GM12878 (cell line): ENCODE data around the gene MGAT5. TPM values are rescaled to one million over a fixed set of nuclear protein-coding genes. Genes with fewer than 3 reads are reported as not detected.

Experiments
- ATAC-seq: fragments of 200-7000 bp; cut with Tn5 transposase; 3 replicates; pipeline ENCODE4 v1.9.1; 2020; ENCODE audit warnings: mild to moderate bottlenecking, moderate library complexity
- BruUV-seq: library from RNA; stranded (reverse); fragments of 400-500 nt; replicated peaks from 2 replicates; lab custom pipeline; 2021; lab: Mats Ljungman, UMichigan
- CTCF ChIA-PET: fragments of 300-600 bp; sonication (Branson Sonifier 250); formaldehyde crosslinking; extraction: SDS; loops from one replicate; lab custom pipeline; 2021; ENCODE audit warnings: inconsistent platforms; lab: Yijun Ruan, JAX
- POLR2A ChIA-PET: fragments of 350-600 bp; formaldehyde crosslinking; extraction: SDS; loops from one replicate; lab custom pipeline; 2021; ENCODE audit warnings: inconsistent platforms; lab: Charles Lee
- RAD21 ChIA-PET: fragments of 300-600 bp; sonication (Branson Sonifier 250); formaldehyde crosslinking; loops from one replicate; lab custom pipeline; 2023; ENCODE audit warnings: antibody characterized with exemption; ENCODE audit not compliant: unreplicated experiment; lab: Charles Lee
- SMC1A ChIA-PET: fragments of 300-600 bp; sonication (Branson Sonifier 250); formaldehyde crosslinking; loops from one replicate; lab custom pipeline; 2023; ENCODE audit not compliant: unreplicated experiment, uncharacterized antibody; lab: Charles Lee
- DNase-seq: peaks from one replicate; pipeline ENCODE4 v3.0.0-alpha.2; 2011; ENCODE audit warnings: low read depth, low spot score
- FAIRE-seq: peaks from 3 replicates; lab custom pipeline; 2011; peaks lifted over from hg19 to GRCh38; lab: Jason Lieb, UNC
- H2AFZ ChIP-seq: 2 replicates; pipeline ENCODE4 v1.6.0; 2011; ENCODE audit warnings: low read depth, low read length, control low read depth; ENCODE audit not compliant: control insufficient read depth
- H3K27ac ChIP-seq: 2 replicates; pipeline ENCODE4 v1.5.1; 2011; ENCODE audit warnings: control low read depth; ENCODE audit not compliant: control insufficient read depth, insufficient read depth
- H3K27me3 ChIP-seq, 2 experiments: replicated peaks in 1 of 2; 2 replicates each; pipeline versions ENCODE4 v1.6.0 to v1.6.1; 2011; ENCODE audit warnings: low read length in 1 of 2; ENCODE audit not compliant: control insufficient read depth in 2 of 2, insufficient read depth in 2 of 2
- H3K36me3 ChIP-seq, 2 experiments: 2 replicates each; pipeline ENCODE4 v1.5.1; 2011; ENCODE audit warnings: low read length in 1 of 2; ENCODE audit not compliant: control insufficient read depth in 2 of 2, insufficient read depth in 2 of 2
- H3K4me1 ChIP-seq: 2 replicates; pipeline ENCODE4 v1.6.1; 2011; ENCODE audit warnings: mild to moderate bottlenecking, low read length, moderate library complexity, mixed read lengths; ENCODE audit not compliant: control insufficient read depth, insufficient read depth
- H3K4me2 ChIP-seq: 2 replicates; pipeline ENCODE4 v1.6.0; 2011; ENCODE audit warnings: control low read depth; ENCODE audit not compliant: control insufficient read depth, insufficient read depth
- H3K4me3 ChIP-seq: fragments of 200-600 bp; sonication (generic); 2 replicates; pipeline ENCODE4 v1.5.1; 2016
- H3K79me2 ChIP-seq: 2 replicates; pipeline ENCODE4 v1.6.0; 2011; ENCODE audit warnings: low read length; ENCODE audit not compliant: control insufficient read depth, insufficient read depth
- H3K9ac ChIP-seq: 2 replicates; pipeline ENCODE4 v1.8.0; 2011; ENCODE audit warnings: low read length, control low read depth, mixed read lengths; ENCODE audit not compliant: control insufficient read depth, insufficient read depth
- H3K9me3 ChIP-seq: replicated peaks from 3 replicates; pipeline ENCODE4 v1.5.1; 2011; ENCODE audit warnings: mild to moderate bottlenecking, low read length; ENCODE audit not compliant: control insufficient read depth, insufficient read depth
- H4K20me1 ChIP-seq: 2 replicates; pipeline ENCODE4 v1.6.0; 2011; ENCODE audit not compliant: control insufficient read depth, insufficient read depth
- CHD1 ChIP-seq: IDR thresholded peaks from 2 replicates; pipeline ENCODE4 v1.6.1; 2012; ENCODE audit warnings: low read depth, low read length, improper control_type of control experiment
- EGR1 ChIP-seq, 2 experiments: IDR thresholded peaks; 1 replicate in 1 of 2; 2 replicates in 1 of 2; pipeline ENCODE4 v1.6.1; 2011 to 2012; ENCODE audit warnings: low read depth in 2 of 2, low read length in 2 of 2, borderline replicate concordance in 1 of 2, mild to moderate bottlenecking in 1 of 2, moderate library complexity in 1 of 2
- NFYB ChIP-seq: IDR thresholded peaks from 2 replicates; pipeline ENCODE4 v1.6.1; 2011; ENCODE audit warnings: low read depth, mild to moderate bottlenecking, low read length, improper control_type of control experiment, moderate library complexity; ENCODE audit not compliant: insufficient read depth
- POLR2A ChIP-seq: IDR thresholded peaks from 2 replicates; pipeline ENCODE4 v1.6.1; 2011; ENCODE audit warnings: low read depth, mild to moderate bottlenecking, low read length
- SUZ12 ChIP-seq: fragments of 200-600 bp; sonication (generic); IDR thresholded peaks from one replicate; pipeline ENCODE4 v1.6.1; 2018; ENCODE audit warnings: antibody characterized with exemption, mild to moderate bottlenecking; ENCODE audit not compliant: unreplicated experiment
- YY1 ChIP-seq: IDR thresholded peaks from 2 replicates; pipeline ENCODE4 v1.6.1; 2011; ENCODE audit warnings: low read depth, mild to moderate bottlenecking, low read length
- WGBS: methylation state at CpG from one replicate; pipeline ENCODE4 v1.1.6; 2016; ENCODE audit warnings: low lambda C conversion rate; ENCODE audit not compliant: insufficient replicate concordance, insufficient coverage; ENCODE audit errors: missing lambda C conversion rate; 5-methylcytosine and 5-hydroxymethylcytosine counted together
- in situ Hi-C: fragments of 300-500 bp; cut with MboI; formaldehyde crosslinking; loops from 9 replicates; pipeline ENCODE4 v1.14.3; 2018; ENCODE audit warnings: mixed read lengths
- intact Hi-C: fragments of 100-400 bp; cut with micrococcal nuclease; formaldehyde crosslinking; loops from one replicate; pipeline ENCODE4 v1.14.2; 2022; ENCODE audit not compliant: unreplicated experiment
- polyA plus RNA-seq, 11 experiments: library from polyadenylated mRNA; depleted of rRNA in 4 of 11; unstranded in 6 of 11; stranded (reverse) in 5 of 11; fragments of >200 nt; fragmentation: Nextera tagmentation in 4 of 11; fragmentation: Illumina TruSeq in 1 of 11; extraction: Ambion mirVana in 4 of 11; extraction: Trizol in 1 of 11; gene quantifications; 1 replicate in 1 of 11; 2 replicates in 10 of 11; pipeline versions ENCODE4 v1.2.1 to v1.2.3, GENCODE V29; 2011 to 2016; ENCODE audit warnings: inconsistent platforms in 2 of 11, missing spikeins in 2 of 11, low read depth in 1 of 11
- total RNA-seq, 4 experiments: library from RNA; depleted of rRNA in 3 of 4; stranded (reverse); fragments of >200 nt in 3 of 4; fragmentation: Illumina TruSeq in 1 of 4; extraction: Trizol in 1 of 4; gene quantifications; 2 replicates each; pipeline versions ENCODE4 v1.2.1 to v1.2.3, GENCODE V29; 2013 to 2021
- TF ChIP-seq, protein P1 (sequence below): fragments of 450-650 bp; IDR thresholded peaks from 2 replicates; pipeline ENCODE4 v1.6.1; 2016; ENCODE audit warnings: mild to moderate bottlenecking
- TF ChIP-seq, protein P2 (sequence below): IDR thresholded peaks from 2 replicates; pipeline ENCODE4 v1.6.1; 2011; ENCODE audit warnings: mild to moderate bottlenecking, low read depth, low read length, moderate library complexity; ENCODE audit not compliant: insufficient replicate concordance
- TF ChIP-seq, protein P3 (sequence below): fragments of 450-650 bp; IDR thresholded peaks from 2 replicates; pipeline ENCODE4 v1.6.1; 2018; ENCODE audit warnings: mild to moderate bottlenecking, low read depth, moderate library complexity; ENCODE audit not compliant: partially characterized antibody
- TF ChIP-seq, protein P4 (sequence below): fragments of 450-650 bp; IDR thresholded peaks from 2 replicates; pipeline ENCODE4 v1.6.1; 2017; ENCODE audit warnings: borderline replicate concordance
- TF ChIP-seq, protein P5 (sequence below): fragments of 150-350 bp; IDR thresholded peaks from 2 replicates; pipeline ENCODE4 v1.6.1; 2016; ENCODE audit warnings: low read depth, low read length

Gene MGAT5
- total and polyA plus RNA-seq, 10 of the 15 experiments (the other 5 are each of a cell fraction or from before 2014, with no cell fraction given) = 4.9 to 104 (median 36.2) TPM

DNA sequence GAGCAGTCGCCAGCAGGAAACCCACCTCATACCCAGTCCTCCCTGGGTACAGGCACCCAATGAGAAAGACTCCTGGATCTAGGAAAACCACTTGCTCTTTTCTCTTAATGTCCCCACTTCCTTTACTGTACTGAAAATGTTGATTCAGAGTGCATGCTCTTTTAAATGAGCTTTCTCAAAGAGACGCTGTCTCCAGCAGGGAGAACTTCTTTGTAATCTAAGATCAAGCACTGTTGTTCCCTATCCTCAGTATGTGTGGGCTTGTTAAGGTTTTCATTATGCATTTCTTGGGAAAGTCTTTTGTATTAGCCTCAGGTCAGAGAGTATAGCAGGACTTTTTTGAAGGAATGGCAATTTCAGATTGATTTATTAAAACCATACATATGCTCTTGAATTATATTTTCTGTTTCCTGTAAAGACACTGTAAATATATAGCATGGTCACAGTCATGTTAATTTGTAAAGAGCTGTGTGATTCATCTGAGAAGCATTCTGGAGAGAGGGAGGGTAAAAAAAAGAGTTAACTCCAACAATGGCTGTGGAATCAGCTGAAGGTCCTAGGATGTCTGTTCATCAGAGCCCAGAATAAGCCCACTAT, 178.1 kb downstream of the MGAT5 start:
- RAD21 ChIA-PET = interaction anchor here (1.1 kb wide), 1 partner anchor 313 kb away, joined by 3 read pairs; no protein-coding TSS in a partner anchor
- CTCF ChIA-PET = interaction anchor here (1.0 to 2.1 kb wide), 2 partner anchors 19 to 83 kb away, joined by 4 to 7 read pairs; no protein-coding TSS in a partner anchor
- Histone ChIP-seq H3K9me3 (no peaks in the 10 kb centered on the region), H3K9ac (no peak overlapping the region), H2AFZ (no peak overlapping the region), H3K4me1 (no peaks in the 10 kb centered on the region), H3K4me2 (no peak overlapping the region), H3K27ac (no peak overlapping the region), H3K27me3 (no peaks in the 10 kb centered on the region), H3K36me3 (peaks cover 19 to 59% of the 10 kb centered on the region in 2 experiments)
- ATAC-seq (no peak), DNase-seq (no peak)
- BruUV-seq = no TSS peak
- intact Hi-C loops = no loop called here
- WGBS = 72% methylated on average over 2 of the region's 2 CpGs
- TF ChIP-seq, protein P1, sequence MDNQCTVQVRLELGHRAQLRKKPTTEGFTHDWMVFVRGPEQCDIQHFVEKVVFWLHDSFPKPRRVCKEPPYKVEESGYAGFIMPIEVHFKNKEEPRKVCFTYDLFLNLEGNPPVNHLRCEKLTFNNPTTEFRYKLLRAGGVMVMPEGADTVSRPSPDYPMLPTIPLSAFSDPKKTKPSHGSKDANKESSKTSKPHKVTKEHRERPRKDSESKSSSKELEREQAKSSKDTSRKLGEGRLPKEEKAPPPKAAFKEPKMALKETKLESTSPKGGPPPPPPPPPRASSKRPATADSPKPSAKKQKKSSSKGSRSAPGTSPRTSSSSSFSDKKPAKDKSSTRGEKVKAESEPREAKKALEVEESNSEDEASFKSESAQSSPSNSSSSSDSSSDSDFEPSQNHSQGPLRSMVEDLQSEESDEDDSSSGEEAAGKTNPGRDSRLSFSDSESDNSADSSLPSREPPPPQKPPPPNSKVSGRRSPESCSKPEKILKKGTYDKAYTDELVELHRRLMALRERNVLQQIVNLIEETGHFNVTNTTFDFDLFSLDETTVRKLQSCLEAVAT = no peak
- TF ChIP-seq, protein P2, sequence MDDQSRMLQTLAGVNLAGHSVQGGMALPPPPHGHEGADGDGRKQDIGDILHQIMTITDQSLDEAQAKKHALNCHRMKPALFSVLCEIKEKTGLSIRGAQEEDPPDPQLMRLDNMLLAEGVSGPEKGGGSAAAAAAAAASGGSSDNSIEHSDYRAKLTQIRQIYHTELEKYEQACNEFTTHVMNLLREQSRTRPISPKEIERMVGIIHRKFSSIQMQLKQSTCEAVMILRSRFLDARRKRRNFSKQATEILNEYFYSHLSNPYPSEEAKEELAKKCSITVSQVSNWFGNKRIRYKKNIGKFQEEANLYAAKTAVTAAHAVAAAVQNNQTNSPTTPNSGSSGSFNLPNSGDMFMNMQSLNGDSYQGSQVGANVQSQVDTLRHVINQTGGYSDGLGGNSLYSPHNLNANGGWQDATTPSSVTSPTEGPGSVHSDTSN = no peak
- TF ChIP-seq, protein P3, sequence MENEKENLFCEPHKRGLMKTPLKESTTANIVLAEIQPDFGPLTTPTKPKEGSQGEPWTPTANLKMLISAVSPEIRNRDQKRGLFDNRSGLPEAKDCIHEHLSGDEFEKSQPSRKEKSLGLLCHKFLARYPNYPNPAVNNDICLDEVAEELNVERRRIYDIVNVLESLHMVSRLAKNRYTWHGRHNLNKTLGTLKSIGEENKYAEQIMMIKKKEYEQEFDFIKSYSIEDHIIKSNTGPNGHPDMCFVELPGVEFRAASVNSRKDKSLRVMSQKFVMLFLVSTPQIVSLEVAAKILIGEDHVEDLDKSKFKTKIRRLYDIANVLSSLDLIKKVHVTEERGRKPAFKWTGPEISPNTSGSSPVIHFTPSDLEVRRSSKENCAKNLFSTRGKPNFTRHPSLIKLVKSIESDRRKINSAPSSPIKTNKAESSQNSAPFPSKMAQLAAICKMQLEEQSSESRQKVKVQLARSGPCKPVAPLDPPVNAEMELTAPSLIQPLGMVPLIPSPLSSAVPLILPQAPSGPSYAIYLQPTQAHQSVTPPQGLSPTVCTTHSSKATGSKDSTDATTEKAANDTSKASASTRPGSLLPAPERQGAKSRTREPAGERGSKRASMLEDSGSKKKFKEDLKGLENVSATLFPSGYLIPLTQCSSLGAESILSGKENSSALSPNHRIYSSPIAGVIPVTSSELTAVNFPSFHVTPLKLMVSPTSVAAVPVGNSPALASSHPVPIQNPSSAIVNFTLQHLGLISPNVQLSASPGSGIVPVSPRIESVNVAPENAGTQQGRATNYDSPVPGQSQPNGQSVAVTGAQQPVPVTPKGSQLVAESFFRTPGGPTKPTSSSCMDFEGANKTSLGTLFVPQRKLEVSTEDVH = no peak
- TF ChIP-seq EGR1 (IDR thresholded peaks at IDR 0.05; ENCODE audit: borderline replicate concordance in 1 of 2, low read depth in 2 of 2, low read length in 2 of 2) (no peak), YY1 (no peak), POLR2A (no peak), CHD1 (no peak), SUZ12 (no peak), NFYB (no peak)
- TF ChIP-seq, protein P4, sequence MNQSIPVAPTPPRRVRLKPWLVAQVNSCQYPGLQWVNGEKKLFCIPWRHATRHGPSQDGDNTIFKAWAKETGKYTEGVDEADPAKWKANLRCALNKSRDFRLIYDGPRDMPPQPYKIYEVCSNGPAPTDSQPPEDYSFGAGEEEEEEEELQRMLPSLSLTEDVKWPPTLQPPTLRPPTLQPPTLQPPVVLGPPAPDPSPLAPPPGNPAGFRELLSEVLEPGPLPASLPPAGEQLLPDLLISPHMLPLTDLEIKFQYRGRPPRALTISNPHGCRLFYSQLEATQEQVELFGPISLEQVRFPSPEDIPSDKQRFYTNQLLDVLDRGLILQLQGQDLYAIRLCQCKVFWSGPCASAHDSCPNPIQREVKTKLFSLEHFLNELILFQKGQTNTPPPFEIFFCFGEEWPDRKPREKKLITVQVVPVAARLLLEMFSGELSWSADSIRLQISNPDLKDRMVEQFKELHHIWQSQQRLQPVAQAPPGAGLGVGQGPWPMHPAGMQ = no peak
- TF ChIP-seq, protein P5, sequence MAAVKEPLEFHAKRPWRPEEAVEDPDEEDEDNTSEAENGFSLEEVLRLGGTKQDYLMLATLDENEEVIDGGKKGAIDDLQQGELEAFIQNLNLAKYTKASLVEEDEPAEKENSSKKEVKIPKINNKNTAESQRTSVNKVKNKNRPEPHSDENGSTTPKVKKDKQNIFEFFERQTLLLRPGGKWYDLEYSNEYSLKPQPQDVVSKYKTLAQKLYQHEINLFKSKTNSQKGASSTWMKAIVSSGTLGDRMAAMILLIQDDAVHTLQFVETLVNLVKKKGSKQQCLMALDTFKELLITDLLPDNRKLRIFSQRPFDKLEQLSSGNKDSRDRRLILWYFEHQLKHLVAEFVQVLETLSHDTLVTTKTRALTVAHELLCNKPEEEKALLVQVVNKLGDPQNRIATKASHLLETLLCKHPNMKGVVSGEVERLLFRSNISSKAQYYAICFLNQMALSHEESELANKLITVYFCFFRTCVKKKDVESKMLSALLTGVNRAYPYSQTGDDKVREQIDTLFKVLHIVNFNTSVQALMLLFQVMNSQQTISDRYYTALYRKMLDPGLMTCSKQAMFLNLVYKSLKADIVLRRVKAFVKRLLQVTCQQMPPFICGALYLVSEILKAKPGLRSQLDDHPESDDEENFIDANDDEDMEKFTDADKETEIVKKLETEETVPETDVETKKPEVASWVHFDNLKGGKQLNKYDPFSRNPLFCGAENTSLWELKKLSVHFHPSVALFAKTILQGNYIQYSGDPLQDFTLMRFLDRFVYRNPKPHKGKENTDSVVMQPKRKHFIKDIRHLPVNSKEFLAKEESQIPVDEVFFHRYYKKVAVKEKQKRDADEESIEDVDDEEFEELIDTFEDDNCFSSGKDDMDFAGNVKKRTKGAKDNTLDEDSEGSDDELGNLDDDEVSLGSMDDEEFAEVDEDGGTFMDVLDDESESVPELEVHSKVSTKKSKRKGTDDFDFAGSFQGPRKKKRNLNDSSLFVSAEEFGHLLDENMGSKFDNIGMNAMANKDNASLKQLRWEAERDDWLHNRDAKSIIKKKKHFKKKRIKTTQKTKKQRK = no peak
- TF ChIP-seq, all 136 proteins: peak for 0
- Histone ChIP-seq H3K4me3 (no peak overlapping the region), H4K20me1 (no peaks in the 10 kb centered on the region), H3K79me2 (no peaks in the 10 kb centered on the region)
- in situ Hi-C loops = no loop called here
- SMC1A ChIA-PET = no interaction called here
- no peak for FAIRE-seq
- POLR2A ChIA-PET = no interaction called here
